Stimulated activated CD8-positive, alpha-beta memory T cell treated with anti-CD3 and anti-CD28 coated beads, Interleukin-7, amount 100 ng/mL, for 24 hours (primary cell): ENCODE data around the gene KRTAP5-4.
A peak's percentile ranks its signal among the peaks of the same experiment; 100 is the strongest.

Source experiments
- DNase-seq: peaks from one replicate; pipeline ENCODE4 v3.0.0-alpha.2; 2020; ENCODE audit warnings: low read depth

KRTAP5-4 gene

DNA sequence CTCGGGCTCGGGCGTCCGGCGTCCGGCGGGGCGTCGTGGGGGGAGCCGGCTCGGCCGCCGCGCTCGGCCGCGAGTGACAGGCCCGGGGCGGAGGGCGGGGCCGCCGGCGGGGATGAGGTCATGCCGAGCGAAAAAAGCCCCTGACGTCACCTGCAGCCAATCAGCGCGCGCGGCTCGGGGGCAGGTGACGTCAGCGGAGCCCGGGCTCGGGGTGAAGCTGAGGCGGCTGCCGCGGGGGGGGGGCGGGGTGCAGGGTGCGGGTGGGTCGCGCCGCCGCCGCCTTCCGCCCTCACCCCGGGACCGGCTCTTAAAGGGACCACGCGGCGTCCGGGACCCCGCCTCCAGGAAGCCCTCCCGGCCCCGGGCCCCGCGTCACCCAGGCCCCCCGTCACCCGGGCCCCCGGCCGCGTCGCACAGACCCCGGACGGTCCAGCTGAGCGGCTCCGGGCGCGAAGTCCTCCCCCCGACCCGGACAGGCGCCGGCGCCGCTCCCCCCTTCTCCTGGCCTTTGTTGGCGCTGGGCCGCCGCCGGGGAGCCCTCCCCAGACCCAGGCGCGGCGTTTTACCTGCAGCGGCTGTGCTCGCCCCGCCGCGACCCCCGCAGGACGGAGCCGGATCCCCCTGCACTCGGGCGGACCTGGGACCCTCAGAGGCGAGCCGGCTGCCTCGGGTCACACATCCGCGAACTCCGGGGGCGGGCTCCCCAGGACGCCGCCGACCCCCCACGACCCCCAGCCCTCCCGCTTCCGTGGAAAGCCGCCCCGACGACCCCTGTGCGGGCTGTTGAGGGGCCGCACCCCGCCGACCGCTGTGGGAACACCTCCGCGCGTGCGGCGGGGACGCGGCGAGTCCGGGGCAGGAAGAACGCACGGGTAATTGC lies 49.5 kb downstream of the KRTAP5-4 start, which contains the start of gene DUSP8:
Gene DUSP8, minus strand, starts transcription at position 75 of the 880 bp plus-strand sequence. CDS start 6,445 bp downstream, outside the sequence.
- peak; percentile 80 for DNase-seq

DNA sequence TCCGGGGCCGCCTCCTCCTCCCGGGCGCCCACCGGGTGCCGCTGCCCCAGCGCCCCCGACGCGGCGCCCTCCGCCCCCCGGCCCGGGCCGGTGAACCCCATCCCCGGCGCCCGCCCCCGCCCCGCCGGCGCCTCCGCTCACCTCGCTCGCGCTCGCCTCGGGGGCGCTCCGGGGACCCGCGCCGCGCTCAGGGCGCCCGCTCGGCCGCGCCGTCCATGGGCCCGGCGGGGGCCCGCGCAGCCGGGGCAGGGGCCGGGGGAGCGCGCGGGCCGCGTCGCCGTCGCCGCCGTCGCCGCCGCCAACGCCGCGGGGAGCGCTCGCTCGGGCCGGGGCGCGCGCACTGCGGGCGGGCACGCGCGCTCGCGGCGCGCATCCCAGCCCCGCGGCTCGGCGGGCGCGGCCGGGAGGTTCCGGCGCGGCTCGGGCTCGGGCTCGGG lies 50.2 kb downstream of the KRTAP5-4 start:
- no peak for DNase-seq
